Thyroid gland (tissue), 4 donors: ENCODE data around the gene KCNAB1. TPM values are rescaled to one million over a fixed set of nuclear protein-coding genes. Genes with fewer than 3 reads are reported as not detected.

Source experiments
- DNase-seq, 2 donors: peaks; one replicate each; pipeline ENCODE4 v3.0.0-alpha.2; 2019
- H3K27ac ChIP-seq, 3 donors: fragments of 200-600 bp; sonication (generic); 1 replicate in 2 of 3; 2 replicates in 1 of 3; pipeline ENCODE4 v1.5.1; 2016 to 2019; ENCODE audit warnings: mild to moderate bottlenecking in 1 of 3, moderate library complexity in 1 of 3
- H3K27me3 ChIP-seq: fragments of 200-600 bp; sonication (generic); one replicate; pipeline ENCODE4 v1.5.1; 2019
- H3K36me3 ChIP-seq, 2 donors: fragments of 200-600 bp; sonication (generic); one replicate each; pipeline ENCODE4 v1.5.1; 2016 to 2019
- H3K4me1 ChIP-seq, 2 donors: fragments of 200-600 bp; sonication (generic); one replicate each; pipeline ENCODE4 v1.5.1; 2017 to 2019
- H3K4me3 ChIP-seq, 3 donors: fragments of 200-600 bp; sonication (generic); replicated peaks in 1 of 3; 1 replicate in 2 of 3; 2 replicates in 1 of 3; pipeline ENCODE4 v1.5.1; 2016; ENCODE audit warnings: mild to moderate bottlenecking in 1 of 3
- H3K9me3 ChIP-seq: fragments of 200-600 bp; sonication (generic); one replicate; pipeline ENCODE4 v1.5.1; 2017
- CTCF ChIP-seq, 6 experiments: fragments of 200-600 bp in 3 of 6; fragments of 450-650 bp in 3 of 6; sonication (generic) in 3 of 6; IDR thresholded peaks; one replicate each; pipeline ENCODE4 v1.5.1; 2016 to 2019; ENCODE audit warnings: antibody characterized with exemption in 6 of 6, mild to moderate bottlenecking in 2 of 6, inconsistent platforms in 1 of 6, moderate library complexity in 1 of 6
- POLR2A ChIP-seq, 2 donors: fragments of 450-650 bp; IDR thresholded peaks; one replicate each; pipeline ENCODE4 v1.6.1; 2017; ENCODE audit warnings: antibody characterized with exemption in 2 of 2, mild to moderate bottlenecking in 2 of 2, moderate library complexity in 1 of 2
- WGBS, 2 donors: methylation state at CpG; one replicate each; pipeline ENCODE4 v1.1.5; 2017; 5-methylcytosine and 5-hydroxymethylcytosine counted together
- intact Hi-C: fragments of 100-400 bp; cut with DNase I; formaldehyde crosslinking; loops from one replicate; pipeline ENCODE4 v1.15.1; 2023
- total RNA-seq, 4 donors: library from RNA; depleted of rRNA; stranded (reverse); fragments of >200 nt; gene quantifications; one replicate each; pipeline ENCODE4 v1.2.3, GENCODE V29; 2016

Gene KCNAB1
- total RNA-seq, 4 donors from 2014 or later: 19.3 to 26.1 (median 22.9) TPM

DNA sequence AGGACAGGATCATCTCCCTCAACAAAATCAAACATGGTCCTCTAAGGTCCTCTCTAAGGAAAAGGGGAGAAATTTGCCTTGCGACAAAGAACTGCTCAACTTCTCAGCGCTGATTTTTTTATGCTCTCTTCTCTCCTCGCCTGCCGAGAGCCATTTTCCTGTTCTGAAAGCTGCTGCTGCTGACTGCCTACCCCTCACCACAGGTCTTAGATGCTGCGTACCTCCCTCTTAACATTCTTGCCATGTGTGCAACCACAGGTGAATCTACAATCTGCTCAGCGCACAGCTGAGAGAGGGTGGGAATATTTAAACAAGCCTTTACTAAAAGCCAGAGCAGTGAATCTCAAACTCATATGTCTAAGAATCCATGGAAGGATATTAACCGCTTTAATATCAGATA is 223.8 kb downstream of the KCNAB1 start:
- TF ChIP-seq CTCF (IDR thresholded peaks at IDR 0.05): no peak
- no peak for TF ChIP-seq POLR2A (IDR thresholded peaks at IDR 0.05)
- intact Hi-C loops: no loop called here
- no peaks in the 10 kb centered on the region for H3K27me3 ChIP-seq
- 83 to 92% methylated on average over 7 of the region's 7 CpGs for WGBS, 2 donors
- no peaks in the 10 kb centered on the region for H3K9me3 ChIP-seq
- H3K36me3 ChIP-seq: no peaks in the 10 kb centered on the region
- H3K4me1 ChIP-seq: peaks cover 0 to 5% of the 10 kb centered on the region in 2 donors
- no peak for DNase-seq
- H3K4me3 ChIP-seq: no peak overlapping the region
- H3K27ac ChIP-seq: no peak overlapping the region

- H3K4me3 ChIP-seq: no peak overlapping the region
- intact Hi-C loops: no loop called here
These were observed 228.7 kb downstream of the KCNAB1 start for GRCh38 chr3:156349111-156349510.

GRCh38 chr3:156349978-156350377 is 229.6 kb downstream of the KCNAB1 start:
- Histone ChIP-seq H3K27ac (peak overlapping the region in 1 of 3 donors; percentile 39), H3K9me3 (no peaks in the 10 kb centered on the region), H3K4me3 (no peak overlapping the region), H3K4me1 (peaks cover 0 to 18% of the 10 kb centered on the region in 2 donors), H3K27me3 (no peaks in the 10 kb centered on the region), H3K36me3 (no peaks in the 10 kb centered on the region)
- no peak for DNase-seq
- TF ChIP-seq POLR2A (IDR thresholded peaks at IDR 0.05) (no peak), CTCF (IDR thresholded peaks at IDR 0.05) (no peak)
- intact Hi-C loops: no loop called here

More at GRCh38 chr3:156349111-156349510, 228.7 kb downstream of the KCNAB1 start:
- Histone ChIP-seq H3K27ac (peak overlapping the region in 1 of 3 donors; percentile 1), H3K4me1 (peaks cover 0 to 18% of the 10 kb centered on the region in 2 donors), H3K9me3 (no peaks in the 10 kb centered on the region), H3K27me3 (no peaks in the 10 kb centered on the region), H3K36me3 (no peaks in the 10 kb centered on the region)
- no peak for DNase-seq
- TF ChIP-seq POLR2A (IDR thresholded peaks at IDR 0.05) (no peak), CTCF (IDR thresholded peaks at IDR 0.05) (no peak)

GRCh38 chr3:156350781-156351180 is 230.4 kb downstream of the KCNAB1 start:
- no peak overlapping the region for H3K4me3 ChIP-seq
- no peaks in the 10 kb centered on the region for H3K27me3 ChIP-seq
- no peaks in the 10 kb centered on the region for H3K36me3 ChIP-seq
- no peaks in the 10 kb centered on the region for H3K9me3 ChIP-seq
- TF ChIP-seq POLR2A (IDR thresholded peaks at IDR 0.05) (no peak), CTCF (IDR thresholded peaks at IDR 0.05) (no peak)
- H3K4me1 ChIP-seq: peaks cover 0 to 18% of the 10 kb centered on the region in 2 donors
- intact Hi-C loops: no loop called here
- WGBS, 2 donors: 52 to 67% methylated on average over 4 of the region's 4 CpGs
- DNase-seq: no peak
- peak overlapping the region in 1 of 3 donors; percentile 39 for H3K27ac ChIP-seq

DNA sequence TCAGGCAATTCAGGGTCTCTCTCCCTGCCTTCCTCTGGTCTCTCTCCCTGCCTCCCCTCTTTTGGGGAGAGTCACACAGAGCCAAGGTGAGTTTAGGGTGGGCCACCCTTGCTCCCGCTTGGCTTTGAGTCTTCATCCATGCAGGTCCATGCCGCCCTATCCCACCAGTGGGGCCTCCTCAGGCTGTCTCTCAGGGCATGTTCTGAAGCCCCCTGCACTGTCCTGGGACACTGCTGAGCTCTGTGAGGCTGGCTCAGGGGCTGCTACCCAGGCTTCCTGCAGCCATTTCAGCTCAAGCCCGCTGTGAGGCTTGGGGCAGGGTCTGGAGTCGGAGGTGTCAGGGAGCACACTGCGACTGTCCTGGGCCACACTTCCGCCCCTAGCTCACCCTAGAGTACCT is 231.4 kb downstream of the KCNAB1 start:
- WGBS, 2 donors: 91 to 92% methylated on average over 4 to 6 of the region's 6 CpGs
- no peak for DNase-seq
- Histone ChIP-seq H3K36me3 (no peaks in the 10 kb centered on the region), H3K27me3 (no peaks in the 10 kb centered on the region), H3K9me3 (no peaks in the 10 kb centered on the region), H3K4me1 (peaks cover 1 to 24% of the 10 kb centered on the region in 2 donors), H3K4me3 (no peak overlapping the region), H3K27ac (no peak overlapping the region)
- intact Hi-C loops: no loop called here
- TF ChIP-seq CTCF (IDR thresholded peaks at IDR 0.05): no peak
- TF ChIP-seq POLR2A (IDR thresholded peaks at IDR 0.05): no peak
